ENCODE data around the gene AQP12A.
"Not testable (repeated sequence)": the region's sequence is repeated elsewhere in the genome, so short reads cannot be mapped to it uniquely, and the experiment has no call there.

GRCh38 chr2:240690421-240691074 lies 1.1 kb upstream of the AQP12A start:
- TF ChIP-seq, protein P1, sequence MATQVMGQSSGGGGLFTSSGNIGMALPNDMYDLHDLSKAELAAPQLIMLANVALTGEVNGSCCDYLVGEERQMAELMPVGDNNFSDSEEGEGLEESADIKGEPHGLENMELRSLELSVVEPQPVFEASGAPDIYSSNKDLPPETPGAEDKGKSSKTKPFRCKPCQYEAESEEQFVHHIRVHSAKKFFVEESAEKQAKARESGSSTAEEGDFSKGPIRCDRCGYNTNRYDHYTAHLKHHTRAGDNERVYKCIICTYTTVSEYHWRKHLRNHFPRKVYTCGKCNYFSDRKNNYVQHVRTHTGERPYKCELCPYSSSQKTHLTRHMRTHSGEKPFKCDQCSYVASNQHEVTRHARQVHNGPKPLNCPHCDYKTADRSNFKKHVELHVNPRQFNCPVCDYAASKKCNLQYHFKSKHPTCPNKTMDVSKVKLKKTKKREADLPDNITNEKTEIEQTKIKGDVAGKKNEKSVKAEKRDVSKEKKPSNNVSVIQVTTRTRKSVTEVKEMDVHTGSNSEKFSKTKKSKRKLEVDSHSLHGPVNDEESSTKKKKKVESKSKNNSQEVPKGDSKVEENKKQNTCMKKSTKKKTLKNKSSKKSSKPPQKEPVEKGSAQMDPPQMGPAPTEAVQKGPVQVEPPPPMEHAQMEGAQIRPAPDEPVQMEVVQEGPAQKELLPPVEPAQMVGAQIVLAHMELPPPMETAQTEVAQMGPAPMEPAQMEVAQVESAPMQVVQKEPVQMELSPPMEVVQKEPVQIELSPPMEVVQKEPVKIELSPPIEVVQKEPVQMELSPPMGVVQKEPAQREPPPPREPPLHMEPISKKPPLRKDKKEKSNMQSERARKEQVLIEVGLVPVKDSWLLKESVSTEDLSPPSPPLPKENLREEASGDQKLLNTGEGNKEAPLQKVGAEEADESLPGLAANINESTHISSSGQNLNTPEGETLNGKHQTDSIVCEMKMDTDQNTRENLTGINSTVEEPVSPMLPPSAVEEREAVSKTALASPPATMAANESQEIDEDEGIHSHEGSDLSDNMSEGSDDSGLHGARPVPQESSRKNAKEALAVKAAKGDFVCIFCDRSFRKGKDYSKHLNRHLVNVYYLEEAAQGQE (IDR thresholded peaks at IDR 0.05; ENCODE audit: insufficient read depth in 1 of 2, low read depth in 2 of 2, low read length in 1 of 2): not testable (repeated sequence)
- TF ChIP-seq SIN3A (IDR thresholded peaks at IDR 0.05; ENCODE audit: borderline replicate concordance, insufficient read depth, low read depth, low read length); CTCF (IDR thresholded peaks at IDR 0.05): not testable (repeated sequence)
